Fibroblast of lung (primary cell): ENCODE results near the gene HIVEP1.

ENCODE experiments used
- EZH2 ChIP-seq: IDR thresholded peaks from 2 replicates; pipeline ENCODE4 v1.5.1; 2012; ENCODE audit warnings: low read length, control low read depth, mild to moderate bottlenecking; ENCODE audit errors: missing control alignments
- TF ChIP-seq, protein P1 (sequence below), 2 donors: IDR thresholded peaks in 1 of 2; conservative IDR thresholded peaks in 1 of 2; 1 replicate in 1 of 2; 2 replicates in 1 of 2; pipeline ENCODE4 v1.5.1; 2011 to 2012; ENCODE audit warnings: low read length in 2 of 2, control low read depth in 1 of 2, inconsistent platforms in 1 of 2, low read depth in 1 of 2, mild to moderate bottlenecking in 1 of 2

DNA sequence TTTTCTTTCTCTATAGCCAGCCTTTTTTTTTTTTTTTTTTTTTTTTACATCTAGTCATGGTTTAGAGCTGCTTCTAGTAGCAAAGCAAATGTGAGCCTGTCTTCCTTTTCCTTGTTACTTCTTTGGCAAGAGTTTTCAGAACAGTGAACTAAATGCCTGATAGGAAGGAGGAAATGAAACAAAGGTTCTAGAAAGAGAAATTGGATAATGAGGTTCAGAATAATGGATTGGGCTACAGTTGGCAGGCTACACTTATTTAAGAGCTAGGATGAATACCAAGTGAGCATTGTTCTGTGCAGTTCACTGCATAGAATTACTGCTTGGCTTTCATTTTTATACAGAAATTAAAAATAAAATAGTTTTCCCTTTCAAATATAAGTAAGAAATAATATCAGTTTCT, 78.6 kb downstream of the HIVEP1 start:
- TF ChIP-seq, protein P1, sequence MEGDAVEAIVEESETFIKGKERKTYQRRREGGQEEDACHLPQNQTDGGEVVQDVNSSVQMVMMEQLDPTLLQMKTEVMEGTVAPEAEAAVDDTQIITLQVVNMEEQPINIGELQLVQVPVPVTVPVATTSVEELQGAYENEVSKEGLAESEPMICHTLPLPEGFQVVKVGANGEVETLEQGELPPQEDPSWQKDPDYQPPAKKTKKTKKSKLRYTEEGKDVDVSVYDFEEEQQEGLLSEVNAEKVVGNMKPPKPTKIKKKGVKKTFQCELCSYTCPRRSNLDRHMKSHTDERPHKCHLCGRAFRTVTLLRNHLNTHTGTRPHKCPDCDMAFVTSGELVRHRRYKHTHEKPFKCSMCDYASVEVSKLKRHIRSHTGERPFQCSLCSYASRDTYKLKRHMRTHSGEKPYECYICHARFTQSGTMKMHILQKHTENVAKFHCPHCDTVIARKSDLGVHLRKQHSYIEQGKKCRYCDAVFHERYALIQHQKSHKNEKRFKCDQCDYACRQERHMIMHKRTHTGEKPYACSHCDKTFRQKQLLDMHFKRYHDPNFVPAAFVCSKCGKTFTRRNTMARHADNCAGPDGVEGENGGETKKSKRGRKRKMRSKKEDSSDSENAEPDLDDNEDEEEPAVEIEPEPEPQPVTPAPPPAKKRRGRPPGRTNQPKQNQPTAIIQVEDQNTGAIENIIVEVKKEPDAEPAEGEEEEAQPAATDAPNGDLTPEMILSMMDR (conservative IDR thresholded peaks at IDR 0.05 in 1 of 2, IDR thresholded peaks at IDR 0.05 in 1 of 2; ENCODE audit: low read depth in 1 of 2, low read length in 2 of 2), result no peak
- TF ChIP-seq EZH2, result no peak
